Smooth muscle cell (in vitro differentiated cells): ENCODE measurements around the gene MYH6. TPM values are rescaled to one million over a fixed set of nuclear protein-coding genes. Genes with fewer than 3 reads are reported as not detected.
"Not testable (repeated sequence)": the region's sequence is repeated elsewhere in the genome, so short reads cannot be mapped to it uniquely, and the experiment has no call there.

ENCODE experiments used
- DNase-seq: peaks from one replicate; lab custom pipeline; 2025; ENCODE audit not compliant: unreplicated experiment; lab: John Stamatoyannopoulos, UW
- H2AFZ ChIP-seq: fragments of 200-600 bp; sonication (generic); 2 replicates; pipeline ENCODE4 v1.6.0; 2016; ENCODE audit warnings: antibody characterized with exemption, low read depth, mild to moderate bottlenecking
- H3F3A ChIP-seq: fragments of 200-600 bp; sonication (generic); 2 replicates; pipeline ENCODE4 v1.6.0; 2017; ENCODE audit warnings: antibody characterized with exemption, low read depth
- H3K27ac ChIP-seq: fragments of 200-600 bp; sonication (generic); 2 replicates; pipeline ENCODE4 v1.5.1; 2016; ENCODE audit warnings: low read depth, mild to moderate bottlenecking
- H3K27me3 ChIP-seq: fragments of 200-600 bp; sonication (generic); 2 replicates; pipeline ENCODE4 v1.6.1; 2016; ENCODE audit warnings: low read depth, mild to moderate bottlenecking
- H3K36me3 ChIP-seq: fragments of 200-600 bp; sonication (generic); 2 replicates; pipeline ENCODE4 v1.5.1; 2016; ENCODE audit warnings: low read depth
- H3K4me1 ChIP-seq: fragments of 200-600 bp; sonication (generic); 2 replicates; pipeline ENCODE4 v1.5.1; 2016; ENCODE audit warnings: low read depth
- H3K4me2 ChIP-seq: fragments of 200-600 bp; sonication (generic); 2 replicates; pipeline ENCODE4 v1.6.0; 2016; ENCODE audit warnings: mild to moderate bottlenecking
- H3K4me3 ChIP-seq: fragments of 200-600 bp; sonication (generic); 2 replicates; pipeline ENCODE4 v1.5.1; 2016; ENCODE audit warnings: mild to moderate bottlenecking
- H3K79me2 ChIP-seq: fragments of 200-600 bp; sonication (generic); 2 replicates; pipeline ENCODE4 v1.6.0; 2016; ENCODE audit warnings: low read depth, mild to moderate bottlenecking
- H3K9ac ChIP-seq: fragments of 200-600 bp; sonication (generic); 2 replicates; pipeline ENCODE4 v1.6.0; 2016; ENCODE audit warnings: low read depth
- H3K9me3 ChIP-seq: fragments of 200-600 bp; sonication (generic); replicated peaks from 2 replicates; pipeline ENCODE4 v1.5.1; 2016; ENCODE audit warnings: low read depth
- H4K20me1 ChIP-seq: fragments of 200-600 bp; sonication (generic); 2 replicates; pipeline ENCODE4 v1.6.0; 2016; ENCODE audit warnings: low read depth
- CTCF ChIP-seq: fragments of 200-600 bp; sonication (generic); IDR thresholded peaks from 2 replicates; pipeline ENCODE4 v1.5.1; 2017; ENCODE audit warnings: borderline replicate concordance, mild to moderate bottlenecking, antibody characterized with exemption; ENCODE audit not compliant: insufficient read depth, poor library complexity, severe bottlenecking
- WGBS: methylation state at CpG from one replicate; pipeline ENCODE4 v1.1.7; 2016; ENCODE audit warnings: low lambda C conversion rate; 5-methylcytosine and 5-hydroxymethylcytosine counted together
- polyA plus RNA-seq: library from polyadenylated mRNA; unstranded; fragments of >200 nt; fragmentation: Nextera tagmentation; extraction: Ambion mirVana; gene quantifications from 2 replicates; pipeline ENCODE4 v1.2.1, GENCODE V29; 2016
- total RNA-seq: library from RNA; depleted of rRNA; stranded (reverse); fragments of >200 nt; gene quantifications from 2 replicates; pipeline ENCODE4 v1.2.3, GENCODE V29; 2014

MYH6 gene
- total and polyA plus RNA-seq, 2 experiments from 2014 or later, result 0.23 TPM; not detected in 1

DNA sequence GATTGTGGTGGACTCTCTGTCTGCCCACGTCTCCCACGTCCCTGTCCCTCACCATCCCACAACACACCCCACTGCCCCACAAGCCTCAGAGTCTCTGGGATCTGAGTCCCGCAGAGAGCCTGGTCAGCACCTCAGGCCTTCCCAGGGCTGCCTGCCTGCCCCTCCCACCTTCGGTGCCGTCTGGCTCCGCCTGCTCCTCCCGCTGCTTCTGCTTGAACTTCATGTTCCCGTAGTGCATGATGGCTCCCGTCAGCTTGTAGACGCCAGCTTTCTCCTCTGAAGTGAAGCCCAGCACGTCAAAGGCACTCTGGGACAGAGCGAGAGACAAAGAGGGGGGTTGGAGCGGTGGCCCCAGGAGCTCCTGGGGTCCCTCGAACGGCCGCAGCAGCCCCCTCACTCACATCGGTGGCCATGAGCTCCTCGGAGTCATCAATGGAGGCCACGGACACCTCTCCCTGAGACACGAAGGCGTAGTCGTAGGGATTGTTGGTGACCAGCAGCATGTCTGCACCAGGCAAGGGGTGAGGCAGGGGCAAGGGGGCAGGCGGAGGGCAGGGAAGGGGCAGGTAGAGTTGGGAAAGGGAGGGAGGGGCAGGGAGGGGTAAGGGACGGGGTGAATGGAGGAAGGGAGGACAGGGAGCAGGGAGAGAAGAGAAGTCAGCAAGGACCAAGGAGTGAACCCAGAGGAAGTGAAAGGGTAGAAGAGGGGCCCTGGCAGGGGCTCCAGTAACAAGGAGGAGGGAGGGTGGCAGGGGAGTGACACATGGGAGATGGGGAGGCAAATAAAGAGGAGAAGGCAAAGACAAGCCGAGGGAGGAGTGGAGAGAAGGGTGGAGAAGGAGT, 5.6 kb downstream of the MYH6 start:
- Histone ChIP-seq H4K20me1 (no peaks in the 10 kb centered on the region), H3K4me3 (no peak overlapping the region), H3K9me3 (no peaks in the 10 kb centered on the region), H2AFZ (no peak overlapping the region), H3F3A (no peaks in the 10 kb centered on the region), H3K9ac (no peak overlapping the region), H3K79me2 (no peaks in the 10 kb centered on the region), H3K27me3 (peaks cover 7% of the 10 kb centered on the region), H3K4me1 (no peaks in the 10 kb centered on the region), H3K4me2 (no peak overlapping the region), H3K27ac (no peak overlapping the region), H3K36me3 (no peaks in the 10 kb centered on the region)
- no peak for DNase-seq
- no peak for TF ChIP-seq CTCF
- 81% methylated on average over 23 of the region's 25 CpGs for WGBS

GRCh38 chr14:23401291-23401690, 6.8 kb downstream of the MYH6 start:
- Histone ChIP-seq H3K9me3 (no peaks in the 10 kb centered on the region), H3K4me1 (no peaks in the 10 kb centered on the region), H3K79me2 (no peaks in the 10 kb centered on the region), H3K36me3 (no peaks in the 10 kb centered on the region), H4K20me1 (no peaks in the 10 kb centered on the region), H3K9ac (no peak overlapping the region), H3K4me2 (no peak overlapping the region), H3K27me3 (no peaks in the 10 kb centered on the region), H3F3A (no peaks in the 10 kb centered on the region), H3K4me3 (no peak overlapping the region), H2AFZ (no peak overlapping the region), H3K27ac (no peak overlapping the region)
- no peak for TF ChIP-seq CTCF
- WGBS, result 93% methylated on average over 4 of the region's 4 CpGs
- DNase-seq, result no peak

GRCh38 chr14:23400496-23401149, 7.5 kb downstream of the MYH6 start:
- not testable (repeated sequence) for H3K79me2 ChIP-seq, H3K27me3 ChIP-seq, H3K4me1 ChIP-seq, DNase-seq, H3K4me2 ChIP-seq, H4K20me1 ChIP-seq, H3K9ac ChIP-seq, H3K4me3 ChIP-seq, H3K27ac ChIP-seq, H3K9me3 ChIP-seq, H2AFZ ChIP-seq, H3F3A ChIP-seq, H3K36me3 ChIP-seq
- 96% methylated on average over 16 of the region's 16 CpGs for WGBS

DNA sequence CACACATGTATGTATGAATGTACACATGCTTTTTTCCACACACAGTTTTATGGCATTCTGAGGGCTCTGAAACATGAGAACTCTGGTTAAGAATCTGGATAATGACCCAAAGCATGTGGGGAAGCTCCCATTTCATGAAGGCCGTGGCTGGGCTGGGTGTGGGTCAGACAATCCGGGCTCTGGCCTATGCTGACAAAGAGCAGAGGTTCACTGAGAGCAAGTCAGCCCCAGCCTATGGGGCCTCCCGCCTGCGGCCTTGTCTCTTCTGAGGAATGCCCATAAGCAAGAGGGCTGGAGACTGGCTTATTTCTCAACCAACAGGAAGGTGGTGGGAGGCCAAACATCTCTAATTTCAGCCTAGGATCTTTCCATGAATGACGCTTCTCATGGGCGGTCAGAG, 8.5 kb downstream of the MYH6 start:
- peak overlapping the region; percentile 41 for H2AFZ ChIP-seq
- no peak overlapping the region for H3K9ac ChIP-seq
- no peaks in the 10 kb centered on the region for H3K27me3 ChIP-seq
- no peaks in the 10 kb centered on the region for H3K79me2 ChIP-seq
- no peak overlapping the region for H3K4me3 ChIP-seq
- no peaks in the 10 kb centered on the region for H3F3A ChIP-seq
- no peaks in the 10 kb centered on the region for H3K9me3 ChIP-seq
- WGBS, result 42% methylated on average over 6 of the region's 6 CpGs
- no peak for TF ChIP-seq CTCF
- H3K4me1 ChIP-seq, result no peaks in the 10 kb centered on the region
- no peak overlapping the region for H3K4me2 ChIP-seq
- no peaks in the 10 kb centered on the region for H4K20me1 ChIP-seq
- DNase-seq, result no peak
- no peaks in the 10 kb centered on the region for H3K36me3 ChIP-seq
- peak overlapping the region; percentile 13 for H3K27ac ChIP-seq
